ENCODE measurements around the gene UGP2.

GRCh38 chr2:63865159-63865799 is 23.6 kb downstream of the UGP2 start:
- TF ChIP-seq, protein P1, sequence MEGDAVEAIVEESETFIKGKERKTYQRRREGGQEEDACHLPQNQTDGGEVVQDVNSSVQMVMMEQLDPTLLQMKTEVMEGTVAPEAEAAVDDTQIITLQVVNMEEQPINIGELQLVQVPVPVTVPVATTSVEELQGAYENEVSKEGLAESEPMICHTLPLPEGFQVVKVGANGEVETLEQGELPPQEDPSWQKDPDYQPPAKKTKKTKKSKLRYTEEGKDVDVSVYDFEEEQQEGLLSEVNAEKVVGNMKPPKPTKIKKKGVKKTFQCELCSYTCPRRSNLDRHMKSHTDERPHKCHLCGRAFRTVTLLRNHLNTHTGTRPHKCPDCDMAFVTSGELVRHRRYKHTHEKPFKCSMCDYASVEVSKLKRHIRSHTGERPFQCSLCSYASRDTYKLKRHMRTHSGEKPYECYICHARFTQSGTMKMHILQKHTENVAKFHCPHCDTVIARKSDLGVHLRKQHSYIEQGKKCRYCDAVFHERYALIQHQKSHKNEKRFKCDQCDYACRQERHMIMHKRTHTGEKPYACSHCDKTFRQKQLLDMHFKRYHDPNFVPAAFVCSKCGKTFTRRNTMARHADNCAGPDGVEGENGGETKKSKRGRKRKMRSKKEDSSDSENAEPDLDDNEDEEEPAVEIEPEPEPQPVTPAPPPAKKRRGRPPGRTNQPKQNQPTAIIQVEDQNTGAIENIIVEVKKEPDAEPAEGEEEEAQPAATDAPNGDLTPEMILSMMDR (IDR thresholded peaks at IDR 0.05; ENCODE audit: low read length) = no peak
- TF ChIP-seq EZH2 (optimal IDR thresholded peaks at IDR 0.05; ENCODE audit: low read depth, low read length) (no peak), EZH2phosphoT487 (IDR thresholded peaks at IDR 0.05; ENCODE audit: low read length) (no peak)

Measured in MM.1S (cell line).